WERI-Rb-1 (cell line): ENCODE data around the gene NDEL1.

Source experiments
- DNase-seq: peaks from one replicate; pipeline ENCODE4 v3.0.0-alpha.2; 2020
- H3K27ac ChIP-seq: fragments of 250-450 bp; sonication (Bioruptor Pico); 2 replicates; pipeline ENCODE4 v1.5.1; 2020; ENCODE audit warnings: mild to moderate bottlenecking, moderate library complexity
- H3K27me3 ChIP-seq: fragments of 250-450 bp; sonication (Bioruptor Pico); 2 replicates; pipeline ENCODE4 v1.5.1; 2021; ENCODE audit warnings: mild to moderate bottlenecking, low read depth, moderate library complexity; ENCODE audit not compliant: insufficient read depth, severe bottlenecking
- H3K36me3 ChIP-seq: fragments of 250-450 bp; sonication (Bioruptor Pico); 2 replicates; pipeline ENCODE4 v1.5.1; 2020; ENCODE audit warnings: mild to moderate bottlenecking, moderate library complexity
- H3K4me3 ChIP-seq: 2 replicates; pipeline ENCODE4 v1.5.1; 2011; ENCODE audit warnings: low read depth, mild to moderate bottlenecking, control low read depth, low read length
- H3K9me3 ChIP-seq: fragments of 250-450 bp; sonication (Bioruptor Pico); 2 replicates; pipeline ENCODE4 v1.5.1; 2021; ENCODE audit warnings: mild to moderate bottlenecking, moderate library complexity; ENCODE audit not compliant: severe bottlenecking
- TF ChIP-seq, protein P1 (sequence below): IDR thresholded peaks from 2 replicates; pipeline ENCODE4 v1.5.1; 2011; ENCODE audit warnings: low read depth, mild to moderate bottlenecking, control low read depth, inconsistent platforms, low read length

Gene NDEL1

DNA sequence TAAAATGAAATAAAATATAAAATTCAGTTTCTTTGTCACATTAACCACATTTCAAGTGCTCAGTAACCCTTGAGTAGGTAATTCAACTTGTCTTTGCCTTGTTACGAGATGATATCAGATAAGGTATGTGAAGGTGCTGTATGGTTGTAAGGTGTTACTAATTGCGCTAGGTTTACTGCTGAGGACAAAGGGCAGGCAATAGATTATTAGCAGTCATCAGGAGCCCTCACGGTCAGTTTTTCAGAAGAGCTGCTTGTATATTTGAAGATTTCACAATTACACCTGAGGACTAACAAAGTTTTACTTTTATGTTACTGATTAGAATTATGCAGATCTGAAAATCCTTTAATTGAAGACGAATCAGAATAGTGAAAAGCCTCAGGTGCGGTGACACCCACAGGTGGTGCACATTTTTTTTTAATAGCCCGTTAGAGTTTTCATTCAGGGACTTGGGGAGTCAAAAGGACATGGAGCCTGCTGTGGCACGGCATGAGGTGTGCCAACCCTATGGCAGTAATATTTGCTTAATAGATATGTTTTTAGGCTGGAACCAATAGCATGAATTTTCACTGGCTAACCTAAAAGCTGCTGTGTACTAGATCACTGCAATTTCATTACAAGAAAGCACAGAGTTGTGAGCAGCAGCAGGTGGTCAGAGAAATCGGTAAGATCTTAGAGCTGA, 16.4 kb downstream of the NDEL1 start:
- Histone ChIP-seq H3K27ac (no peak overlapping the region), H3K36me3 (peaks cover 68% of the 10 kb centered on the region), H3K9me3 (no peaks in the 10 kb centered on the region), H3K4me3 (no peak overlapping the region), H3K27me3 (no peaks in the 10 kb centered on the region)
- TF ChIP-seq, protein P1, sequence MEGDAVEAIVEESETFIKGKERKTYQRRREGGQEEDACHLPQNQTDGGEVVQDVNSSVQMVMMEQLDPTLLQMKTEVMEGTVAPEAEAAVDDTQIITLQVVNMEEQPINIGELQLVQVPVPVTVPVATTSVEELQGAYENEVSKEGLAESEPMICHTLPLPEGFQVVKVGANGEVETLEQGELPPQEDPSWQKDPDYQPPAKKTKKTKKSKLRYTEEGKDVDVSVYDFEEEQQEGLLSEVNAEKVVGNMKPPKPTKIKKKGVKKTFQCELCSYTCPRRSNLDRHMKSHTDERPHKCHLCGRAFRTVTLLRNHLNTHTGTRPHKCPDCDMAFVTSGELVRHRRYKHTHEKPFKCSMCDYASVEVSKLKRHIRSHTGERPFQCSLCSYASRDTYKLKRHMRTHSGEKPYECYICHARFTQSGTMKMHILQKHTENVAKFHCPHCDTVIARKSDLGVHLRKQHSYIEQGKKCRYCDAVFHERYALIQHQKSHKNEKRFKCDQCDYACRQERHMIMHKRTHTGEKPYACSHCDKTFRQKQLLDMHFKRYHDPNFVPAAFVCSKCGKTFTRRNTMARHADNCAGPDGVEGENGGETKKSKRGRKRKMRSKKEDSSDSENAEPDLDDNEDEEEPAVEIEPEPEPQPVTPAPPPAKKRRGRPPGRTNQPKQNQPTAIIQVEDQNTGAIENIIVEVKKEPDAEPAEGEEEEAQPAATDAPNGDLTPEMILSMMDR: no peak
- no peak for DNase-seq

DNA sequence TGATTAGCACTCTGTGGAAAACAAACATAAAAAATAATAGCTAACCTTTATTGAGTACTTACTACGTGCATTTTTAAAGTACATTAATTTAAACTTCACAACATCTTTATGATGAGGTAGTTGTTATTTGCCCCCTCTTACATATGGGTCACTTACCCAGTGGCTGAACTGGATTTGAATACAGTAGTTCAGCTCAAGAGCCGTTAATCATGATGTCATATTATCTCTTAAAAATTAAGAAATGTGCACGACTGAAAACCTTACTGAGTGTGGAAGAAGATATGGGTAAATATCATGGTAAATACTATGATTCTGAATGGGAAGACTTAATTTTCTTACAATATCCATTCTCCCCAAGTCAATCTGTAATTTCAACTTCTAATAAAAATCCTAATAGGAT, 17.6 kb downstream of the NDEL1 start:
- Histone ChIP-seq H3K27me3 (no peaks in the 10 kb centered on the region), H3K4me3 (no peak overlapping the region), H3K36me3 (peaks cover 71% of the 10 kb centered on the region), H3K27ac (no peak overlapping the region), H3K9me3 (no peaks in the 10 kb centered on the region)
- TF ChIP-seq, protein P1: no peak
- DNase-seq: no peak

DNA sequence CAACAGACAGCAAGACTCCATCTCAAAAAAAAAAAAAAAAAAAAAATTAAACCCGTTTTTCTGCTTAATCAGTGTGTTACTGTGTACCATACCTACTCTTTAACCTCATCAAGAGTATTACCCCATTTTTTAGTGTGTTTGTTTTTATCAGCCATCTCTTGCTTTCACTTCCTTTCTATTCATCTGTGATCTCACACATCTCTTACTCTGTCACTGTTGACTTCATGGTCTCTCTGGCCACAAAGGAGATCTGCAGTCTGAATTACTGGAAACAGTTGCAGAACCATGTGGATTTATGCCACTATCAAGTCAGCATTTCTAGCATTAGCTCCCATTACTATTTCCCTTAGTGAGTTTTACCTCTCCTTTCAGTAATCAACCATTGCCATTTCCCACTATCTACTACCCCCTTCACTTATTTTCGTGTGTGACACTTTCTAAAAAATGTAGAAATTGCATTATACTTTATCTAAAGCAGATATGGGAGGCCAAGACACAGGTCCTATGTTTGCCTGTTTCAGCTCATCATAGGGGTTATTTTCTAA, 20.1 kb downstream of the NDEL1 start:
- Histone ChIP-seq H3K36me3 (peaks cover 67% of the 10 kb centered on the region), H3K27ac (no peak overlapping the region), H3K27me3 (no peaks in the 10 kb centered on the region), H3K9me3 (no peaks in the 10 kb centered on the region), H3K4me3 (no peak overlapping the region)
- no peak for DNase-seq
- TF ChIP-seq, protein P1: no peak

DNA sequence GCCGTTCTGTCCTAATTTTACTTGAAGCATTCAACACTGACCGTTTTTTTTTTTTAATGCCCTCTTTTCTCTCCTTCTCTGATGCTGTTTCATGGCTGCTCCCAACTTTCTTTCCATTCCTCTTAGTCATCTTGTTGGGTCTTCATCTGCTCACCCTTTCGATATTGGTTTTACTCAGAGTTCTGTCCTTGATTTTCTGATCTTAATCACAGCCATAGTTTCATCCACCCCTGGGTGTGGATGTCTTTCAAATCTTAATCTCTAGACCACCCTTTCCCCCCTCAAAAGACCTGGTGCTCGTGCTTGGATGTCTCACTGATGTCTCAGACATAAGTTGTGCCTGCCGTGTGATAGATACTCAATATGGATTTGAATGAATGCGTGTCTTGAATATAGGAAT, 22.4 kb downstream of the NDEL1 start:
- Histone ChIP-seq H3K27me3 (no peaks in the 10 kb centered on the region), H3K27ac (no peak overlapping the region), H3K4me3 (no peak overlapping the region), H3K36me3 (peaks cover 55% of the 10 kb centered on the region), H3K9me3 (no peaks in the 10 kb centered on the region)
- TF ChIP-seq, protein P1: no peak
- no peak for DNase-seq

DNA sequence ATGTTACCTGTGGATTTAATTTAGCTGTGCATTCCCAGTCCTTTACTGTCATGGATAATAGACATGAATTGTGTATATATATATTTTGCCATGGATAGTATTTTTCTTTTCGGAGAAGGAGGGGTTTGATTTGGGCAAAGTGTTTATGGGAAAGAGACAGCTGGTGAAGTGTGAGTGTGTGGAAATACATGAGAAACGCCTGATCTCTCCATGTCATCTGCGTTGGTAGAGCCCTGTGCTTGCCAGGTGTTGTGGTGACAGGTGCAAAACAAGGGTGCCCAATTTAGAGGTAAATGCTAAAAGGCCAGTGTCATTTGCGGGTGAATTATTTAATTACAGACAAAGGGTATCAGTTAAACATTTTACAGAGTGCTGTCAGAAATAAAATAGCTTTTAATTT, 23.4 kb downstream of the NDEL1 start:
- Histone ChIP-seq H3K36me3 (peaks cover 55% of the 10 kb centered on the region), H3K4me3 (no peak overlapping the region), H3K27me3 (no peaks in the 10 kb centered on the region), H3K27ac (no peak overlapping the region), H3K9me3 (no peaks in the 10 kb centered on the region)
- DNase-seq: no peak
- TF ChIP-seq, protein P1: no peak

DNA sequence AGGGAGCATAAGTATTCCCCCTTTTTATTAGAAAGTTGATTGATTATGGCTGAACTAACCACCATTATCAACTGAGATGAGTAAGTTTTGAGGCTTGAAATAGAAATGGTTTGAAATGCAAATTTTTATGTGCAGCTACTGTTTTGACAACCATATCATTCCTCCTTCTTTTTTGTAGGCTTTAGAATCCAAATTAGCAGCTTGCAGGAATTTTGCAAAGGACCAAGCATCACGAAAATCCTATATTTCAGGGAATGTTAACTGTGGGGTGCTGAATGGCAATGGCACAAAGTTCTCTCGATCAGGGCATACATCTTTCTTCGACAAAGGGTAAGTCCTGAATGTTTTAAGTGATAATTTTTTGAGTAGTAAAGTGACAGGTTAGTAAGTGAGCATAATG, 24.1 kb downstream of the NDEL1 start:
- Histone ChIP-seq H3K36me3 (peaks cover 50% of the 10 kb centered on the region), H3K9me3 (no peaks in the 10 kb centered on the region), H3K4me3 (no peak overlapping the region), H3K27me3 (no peaks in the 10 kb centered on the region), H3K27ac (no peak overlapping the region)
- TF ChIP-seq, protein P1: no peak
- no peak for DNase-seq
